Epithelial cell of proximal tubule (primary cell): Measurements from ENCODE around the gene SEMA6A. TPM values are rescaled to one million over a fixed set of nuclear protein-coding genes. Genes with fewer than 3 reads are reported as not detected.

ENCODE experiments used
- DNase-seq: peaks from one replicate; pipeline ENCODE4 v3.0.0-alpha.2; 2011; ENCODE audit warnings: low read depth
- H3K4me3 ChIP-seq: 2 replicates; pipeline ENCODE4 v1.5.1; 2011; ENCODE audit warnings: low read depth, mild to moderate bottlenecking, low read length
- CTCF ChIP-seq: conservative IDR thresholded peaks from 2 replicates; pipeline ENCODE4 v1.5.1; 2012; ENCODE audit warnings: low read depth, mild to moderate bottlenecking, low read length
- total RNA-seq: library from RNA; depleted of rRNA; stranded (reverse); fragments of >200 nt; gene quantifications from 2 replicates; pipeline ENCODE4 v1.2.3, GENCODE V29; 2015

Gene SEMA6A
- total RNA-seq, 1 donor from 2014 or later = 11.6 TPM

GRCh38 chr5:116495786-116496357 lies 78.8 kb downstream of the SEMA6A start:
- no peak overlapping the region for H3K4me3 ChIP-seq
- TF ChIP-seq CTCF = no peak
- DNase-seq = no peak

- no peak for TF ChIP-seq CTCF
- no peak overlapping the region for H3K4me3 ChIP-seq
- no peak for DNase-seq
Observed at GRCh38 chr5:116494784-116495450, 79.7 kb downstream of the SEMA6A start.

- no peak for TF ChIP-seq CTCF
- DNase-seq = no peak
- no peak overlapping the region for H3K4me3 ChIP-seq
Observed at GRCh38 chr5:116492776-116493175, 81.8 kb downstream of the SEMA6A start.

GRCh38 chr5:116492016-116492623 lies 82.5 kb downstream of the SEMA6A start:
- DNase-seq = peak; percentile 47
- no peak overlapping the region for H3K4me3 ChIP-seq
- no peak for TF ChIP-seq CTCF

GRCh38 chr5:116488356-116489041 lies 86.1 kb downstream of the SEMA6A start:
- no peak for DNase-seq
- no peak overlapping the region for H3K4me3 ChIP-seq
- no peak for TF ChIP-seq CTCF

- no peak for TF ChIP-seq CTCF
- DNase-seq = no peak
- H3K4me3 ChIP-seq = no peak overlapping the region
Observed at GRCh38 chr5:116487045-116487444, 87.6 kb downstream of the SEMA6A start.
